H1 (cell line): Measurements from ENCODE around the gene KLHDC7A. TPM values are rescaled to one million over a fixed set of nuclear protein-coding genes. Genes with fewer than 3 reads are reported as not detected.

Source experiments
- EP300 ChIP-seq, 2 experiments: IDR thresholded peaks; 1 replicate in 1 of 2; 2 replicates in 1 of 2; pipeline ENCODE4 v1.6.1; 2011 to 2012; ENCODE audit warnings: low read depth in 2 of 2, low read length in 2 of 2, mild to moderate bottlenecking in 2 of 2, borderline replicate concordance in 1 of 2, inconsistent platforms in 1 of 2, moderate library complexity in 1 of 2
- HDAC6 ChIP-seq: IDR thresholded peaks from one replicate; pipeline ENCODE4 v1.7.1; 2012; ENCODE audit warnings: low read depth, mild to moderate bottlenecking, inconsistent platforms, low read length, moderate library complexity
- JUN ChIP-seq: IDR thresholded peaks from 2 replicates; pipeline ENCODE4 v1.6.1; 2011; ENCODE audit warnings: low read depth, mild to moderate bottlenecking, improper control_type of control experiment, low read length
- ZNF274 ChIP-seq: IDR thresholded peaks from 2 replicates; pipeline ENCODE4 v1.7.0; 2012; ENCODE audit warnings: low read length, borderline replicate concordance; ENCODE audit errors: extremely low read depth
- polyA plus RNA-seq, 7 experiments: library from polyadenylated mRNA; depleted of rRNA in 3 of 7; stranded (reverse) in 5 of 7; unstranded in 2 of 7; fragments of >200 nt in 5 of 7; fragments of 200-250 nt in 2 of 7; gene quantifications; 1 replicate in 5 of 7; 2 replicates in 1 of 7; 4 replicates in 1 of 7; pipeline versions ENCODE4 v1.2.1 to v1.2.3, GENCODE V29; 2011 to 2013; ENCODE audit warnings: missing spikeins in 2 of 7, mixed read lengths in 2 of 7
- total RNA-seq: library from RNA; stranded (reverse); fragmentation: NEBNext Ultra II Directional; extraction: Animal tissue kit (Norgen Biotek cat#: 25700); gene quantifications from 2 replicates; pipeline ENCODE4 v1.2.1, GENCODE V29; 2021
- TF ChIP-seq, protein P1 (sequence below): fragments of 300-600 bp; sonication (generic); IDR thresholded peaks from 2 replicates; pipeline ENCODE4 v1.7.1; 2012; ENCODE audit warnings: low read length, moderate library complexity, mild to moderate bottlenecking, inconsistent platforms; ENCODE audit not compliant: insufficient replicate concordance

Gene KLHDC7A
- total and polyA plus RNA-seq, 2 of the 8 experiments (the other 6 are each of a cell fraction or from before 2014, with no cell fraction given) = 3.9 to 18.9 TPM

DNA sequence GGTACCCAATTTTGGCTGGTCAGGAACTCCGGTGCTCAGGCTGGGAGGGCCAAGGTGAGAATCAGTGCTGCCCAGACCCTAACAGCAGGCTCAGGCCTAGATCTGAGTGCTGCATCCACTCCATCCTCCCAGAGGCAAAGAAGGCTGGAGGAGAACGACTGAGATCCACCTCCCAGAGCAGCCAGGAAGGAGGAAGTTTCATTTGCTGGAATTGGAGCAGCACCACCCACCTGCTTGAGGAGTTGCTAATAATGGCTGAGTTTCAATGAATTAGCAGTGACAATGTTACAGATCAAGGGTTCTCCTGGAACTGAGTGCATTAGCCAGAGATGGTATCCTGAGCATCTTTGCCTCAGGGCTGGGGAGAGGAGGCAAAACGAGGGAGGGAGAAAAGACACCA lies 46.7 kb upstream of the KLHDC7A start (continued):
- TF ChIP-seq, protein P1, sequence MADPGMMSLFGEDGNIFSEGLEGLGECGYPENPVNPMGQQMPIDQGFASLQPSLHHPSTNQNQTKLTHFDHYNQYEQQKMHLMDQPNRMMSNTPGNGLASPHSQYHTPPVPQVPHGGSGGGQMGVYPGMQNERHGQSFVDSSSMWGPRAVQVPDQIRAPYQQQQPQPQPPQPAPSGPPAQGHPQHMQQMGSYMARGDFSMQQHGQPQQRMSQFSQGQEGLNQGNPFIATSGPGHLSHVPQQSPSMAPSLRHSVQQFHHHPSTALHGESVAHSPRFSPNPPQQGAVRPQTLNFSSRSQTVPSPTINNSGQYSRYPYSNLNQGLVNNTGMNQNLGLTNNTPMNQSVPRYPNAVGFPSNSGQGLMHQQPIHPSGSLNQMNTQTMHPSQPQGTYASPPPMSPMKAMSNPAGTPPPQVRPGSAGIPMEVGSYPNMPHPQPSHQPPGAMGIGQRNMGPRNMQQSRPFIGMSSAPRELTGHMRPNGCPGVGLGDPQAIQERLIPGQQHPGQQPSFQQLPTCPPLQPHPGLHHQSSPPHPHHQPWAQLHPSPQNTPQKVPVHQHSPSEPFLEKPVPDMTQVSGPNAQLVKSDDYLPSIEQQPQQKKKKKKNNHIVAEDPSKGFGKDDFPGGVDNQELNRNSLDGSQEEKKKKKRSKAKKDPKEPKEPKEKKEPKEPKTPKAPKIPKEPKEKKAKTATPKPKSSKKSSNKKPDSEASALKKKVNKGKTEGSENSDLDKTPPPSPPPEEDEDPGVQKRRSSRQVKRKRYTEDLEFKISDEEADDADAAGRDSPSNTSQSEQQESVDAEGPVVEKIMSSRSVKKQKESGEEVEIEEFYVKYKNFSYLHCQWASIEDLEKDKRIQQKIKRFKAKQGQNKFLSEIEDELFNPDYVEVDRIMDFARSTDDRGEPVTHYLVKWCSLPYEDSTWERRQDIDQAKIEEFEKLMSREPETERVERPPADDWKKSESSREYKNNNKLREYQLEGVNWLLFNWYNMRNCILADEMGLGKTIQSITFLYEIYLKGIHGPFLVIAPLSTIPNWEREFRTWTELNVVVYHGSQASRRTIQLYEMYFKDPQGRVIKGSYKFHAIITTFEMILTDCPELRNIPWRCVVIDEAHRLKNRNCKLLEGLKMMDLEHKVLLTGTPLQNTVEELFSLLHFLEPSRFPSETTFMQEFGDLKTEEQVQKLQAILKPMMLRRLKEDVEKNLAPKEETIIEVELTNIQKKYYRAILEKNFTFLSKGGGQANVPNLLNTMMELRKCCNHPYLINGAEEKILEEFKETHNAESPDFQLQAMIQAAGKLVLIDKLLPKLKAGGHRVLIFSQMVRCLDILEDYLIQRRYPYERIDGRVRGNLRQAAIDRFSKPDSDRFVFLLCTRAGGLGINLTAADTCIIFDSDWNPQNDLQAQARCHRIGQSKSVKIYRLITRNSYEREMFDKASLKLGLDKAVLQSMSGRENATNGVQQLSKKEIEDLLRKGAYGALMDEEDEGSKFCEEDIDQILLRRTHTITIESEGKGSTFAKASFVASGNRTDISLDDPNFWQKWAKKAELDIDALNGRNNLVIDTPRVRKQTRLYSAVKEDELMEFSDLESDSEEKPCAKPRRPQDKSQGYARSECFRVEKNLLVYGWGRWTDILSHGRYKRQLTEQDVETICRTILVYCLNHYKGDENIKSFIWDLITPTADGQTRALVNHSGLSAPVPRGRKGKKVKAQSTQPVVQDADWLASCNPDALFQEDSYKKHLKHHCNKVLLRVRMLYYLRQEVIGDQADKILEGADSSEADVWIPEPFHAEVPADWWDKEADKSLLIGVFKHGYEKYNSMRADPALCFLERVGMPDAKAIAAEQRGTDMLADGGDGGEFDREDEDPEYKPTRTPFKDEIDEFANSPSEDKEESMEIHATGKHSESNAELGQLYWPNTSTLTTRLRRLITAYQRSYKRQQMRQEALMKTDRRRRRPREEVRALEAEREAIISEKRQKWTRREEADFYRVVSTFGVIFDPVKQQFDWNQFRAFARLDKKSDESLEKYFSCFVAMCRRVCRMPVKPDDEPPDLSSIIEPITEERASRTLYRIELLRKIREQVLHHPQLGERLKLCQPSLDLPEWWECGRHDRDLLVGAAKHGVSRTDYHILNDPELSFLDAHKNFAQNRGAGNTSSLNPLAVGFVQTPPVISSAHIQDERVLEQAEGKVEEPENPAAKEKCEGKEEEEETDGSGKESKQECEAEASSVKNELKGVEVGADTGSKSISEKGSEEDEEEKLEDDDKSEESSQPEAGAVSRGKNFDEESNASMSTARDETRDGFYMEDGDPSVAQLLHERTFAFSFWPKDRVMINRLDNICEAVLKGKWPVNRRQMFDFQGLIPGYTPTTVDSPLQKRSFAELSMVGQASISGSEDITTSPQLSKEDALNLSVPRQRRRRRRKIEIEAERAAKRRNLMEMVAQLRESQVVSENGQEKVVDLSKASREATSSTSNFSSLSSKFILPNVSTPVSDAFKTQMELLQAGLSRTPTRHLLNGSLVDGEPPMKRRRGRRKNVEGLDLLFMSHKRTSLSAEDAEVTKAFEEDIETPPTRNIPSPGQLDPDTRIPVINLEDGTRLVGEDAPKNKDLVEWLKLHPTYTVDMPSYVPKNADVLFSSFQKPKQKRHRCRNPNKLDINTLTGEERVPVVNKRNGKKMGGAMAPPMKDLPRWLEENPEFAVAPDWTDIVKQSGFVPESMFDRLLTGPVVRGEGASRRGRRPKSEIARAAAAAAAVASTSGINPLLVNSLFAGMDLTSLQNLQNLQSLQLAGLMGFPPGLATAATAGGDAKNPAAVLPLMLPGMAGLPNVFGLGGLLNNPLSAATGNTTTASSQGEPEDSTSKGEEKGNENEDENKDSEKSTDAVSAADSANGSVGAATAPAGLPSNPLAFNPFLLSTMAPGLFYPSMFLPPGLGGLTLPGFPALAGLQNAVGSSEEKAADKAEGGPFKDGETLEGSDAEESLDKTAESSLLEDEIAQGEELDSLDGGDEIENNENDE = no peak
- TF ChIP-seq ZNF274 (no peak), JUN (no peak), EP300 (IDR thresholded peaks at IDR 0.05; ENCODE audit: borderline replicate concordance in 1 of 2, low read depth in 2 of 2, low read length in 2 of 2) (no peak), HDAC6 (no peak)
